ENCODE data around the gene TAS1R1.

Gene TAS1R1

GRCh38 chr1:6627031-6627430, 71.9 kb downstream of the TAS1R1 start:
- no peak for TF ChIP-seq CTCF (IDR thresholded peaks at IDR 0.05; ENCODE audit: low read depth, low read length)
- no peak overlapping the region for H3K4me3 ChIP-seq (ENCODE audit: low read depth, low read length)

- TF ChIP-seq CTCF (IDR thresholded peaks at IDR 0.05; ENCODE audit: low read depth, low read length): no peak
Observed at GRCh38 chr1:6627841-6628545, 72.9 kb downstream of the TAS1R1 start.

GRCh38 chr1:6628971-6629479, 73.9 kb downstream of the TAS1R1 start:
- TF ChIP-seq CTCF (IDR thresholded peaks at IDR 0.05; ENCODE audit: low read depth, low read length): no peak
- H3K4me3 ChIP-seq (ENCODE audit: low read depth, low read length): no peak overlapping the region

More at GRCh38 chr1:6627841-6628545, 72.9 kb downstream of the TAS1R1 start:
- H3K4me3 ChIP-seq (ENCODE audit: low read depth, low read length): no peak overlapping the region
